GM12874 (cell line): ENCODE results near the gene RBL1.

ENCODE experiments used
- TF ChIP-seq, protein P1 (sequence below): IDR thresholded peaks from 2 replicates; pipeline ENCODE4 v1.5.1; 2011; ENCODE audit warnings: low read depth, mild to moderate bottlenecking, control low read depth, low read length, moderate library complexity; ENCODE audit not compliant: insufficient read depth

Gene RBL1, protein sequence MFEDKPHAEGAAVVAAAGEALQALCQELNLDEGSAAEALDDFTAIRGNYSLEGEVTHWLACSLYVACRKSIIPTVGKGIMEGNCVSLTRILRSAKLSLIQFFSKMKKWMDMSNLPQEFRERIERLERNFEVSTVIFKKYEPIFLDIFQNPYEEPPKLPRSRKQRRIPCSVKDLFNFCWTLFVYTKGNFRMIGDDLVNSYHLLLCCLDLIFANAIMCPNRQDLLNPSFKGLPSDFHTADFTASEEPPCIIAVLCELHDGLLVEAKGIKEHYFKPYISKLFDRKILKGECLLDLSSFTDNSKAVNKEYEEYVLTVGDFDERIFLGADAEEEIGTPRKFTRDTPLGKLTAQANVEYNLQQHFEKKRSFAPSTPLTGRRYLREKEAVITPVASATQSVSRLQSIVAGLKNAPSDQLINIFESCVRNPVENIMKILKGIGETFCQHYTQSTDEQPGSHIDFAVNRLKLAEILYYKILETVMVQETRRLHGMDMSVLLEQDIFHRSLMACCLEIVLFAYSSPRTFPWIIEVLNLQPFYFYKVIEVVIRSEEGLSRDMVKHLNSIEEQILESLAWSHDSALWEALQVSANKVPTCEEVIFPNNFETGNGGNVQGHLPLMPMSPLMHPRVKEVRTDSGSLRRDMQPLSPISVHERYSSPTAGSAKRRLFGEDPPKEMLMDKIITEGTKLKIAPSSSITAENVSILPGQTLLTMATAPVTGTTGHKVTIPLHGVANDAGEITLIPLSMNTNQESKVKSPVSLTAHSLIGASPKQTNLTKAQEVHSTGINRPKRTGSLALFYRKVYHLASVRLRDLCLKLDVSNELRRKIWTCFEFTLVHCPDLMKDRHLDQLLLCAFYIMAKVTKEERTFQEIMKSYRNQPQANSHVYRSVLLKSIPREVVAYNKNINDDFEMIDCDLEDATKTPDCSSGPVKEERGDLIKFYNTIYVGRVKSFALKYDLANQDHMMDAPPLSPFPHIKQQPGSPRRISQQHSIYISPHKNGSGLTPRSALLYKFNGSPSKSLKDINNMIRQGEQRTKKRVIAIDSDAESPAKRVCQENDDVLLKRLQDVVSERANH

DNA sequence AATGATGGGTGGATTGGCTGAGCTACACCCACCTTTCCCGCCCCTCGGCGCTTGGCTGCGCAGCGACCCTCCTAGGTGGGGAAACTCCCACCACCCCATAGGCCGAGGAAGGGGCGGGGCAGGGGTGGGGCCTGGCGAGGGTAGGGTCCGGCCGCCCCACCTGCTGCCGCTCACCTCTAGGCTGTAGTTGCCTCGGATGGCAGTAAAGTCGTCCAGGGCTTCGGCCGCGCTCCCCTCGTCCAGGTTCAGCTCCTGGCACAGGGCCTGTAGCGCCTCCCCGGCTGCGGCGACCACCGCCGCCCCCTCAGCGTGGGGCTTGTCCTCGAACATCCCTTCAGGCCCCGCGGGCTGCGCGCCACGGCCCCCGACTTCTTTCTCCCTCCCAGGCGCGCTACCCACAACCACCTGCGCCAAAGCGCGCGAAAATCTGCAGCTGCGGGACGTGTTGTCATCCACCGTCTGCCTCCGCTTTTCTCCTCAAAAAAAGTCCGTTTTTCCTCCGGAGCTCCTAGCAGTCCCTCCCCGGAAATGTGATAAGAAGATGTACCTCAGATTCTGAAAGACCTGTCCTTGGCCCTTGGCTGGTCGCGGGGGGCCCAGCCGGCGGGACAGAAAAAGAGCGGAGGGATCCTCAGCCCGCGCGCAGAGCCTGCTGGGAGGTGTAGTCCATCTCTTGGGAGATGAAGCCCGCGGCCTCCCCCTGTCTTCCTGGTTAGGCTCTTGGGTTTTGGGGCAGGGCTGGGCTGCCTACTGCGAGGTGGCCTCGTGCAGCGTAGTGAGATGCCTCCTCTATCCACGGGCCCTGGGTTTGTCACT is at the start of gene RBL1:
TSS of gene RBL1 (minus strand) at position 399 of the 816 bp plus-strand sequence. CDS start at position 330, 69 bp downstream.
- TF ChIP-seq, protein P1, sequence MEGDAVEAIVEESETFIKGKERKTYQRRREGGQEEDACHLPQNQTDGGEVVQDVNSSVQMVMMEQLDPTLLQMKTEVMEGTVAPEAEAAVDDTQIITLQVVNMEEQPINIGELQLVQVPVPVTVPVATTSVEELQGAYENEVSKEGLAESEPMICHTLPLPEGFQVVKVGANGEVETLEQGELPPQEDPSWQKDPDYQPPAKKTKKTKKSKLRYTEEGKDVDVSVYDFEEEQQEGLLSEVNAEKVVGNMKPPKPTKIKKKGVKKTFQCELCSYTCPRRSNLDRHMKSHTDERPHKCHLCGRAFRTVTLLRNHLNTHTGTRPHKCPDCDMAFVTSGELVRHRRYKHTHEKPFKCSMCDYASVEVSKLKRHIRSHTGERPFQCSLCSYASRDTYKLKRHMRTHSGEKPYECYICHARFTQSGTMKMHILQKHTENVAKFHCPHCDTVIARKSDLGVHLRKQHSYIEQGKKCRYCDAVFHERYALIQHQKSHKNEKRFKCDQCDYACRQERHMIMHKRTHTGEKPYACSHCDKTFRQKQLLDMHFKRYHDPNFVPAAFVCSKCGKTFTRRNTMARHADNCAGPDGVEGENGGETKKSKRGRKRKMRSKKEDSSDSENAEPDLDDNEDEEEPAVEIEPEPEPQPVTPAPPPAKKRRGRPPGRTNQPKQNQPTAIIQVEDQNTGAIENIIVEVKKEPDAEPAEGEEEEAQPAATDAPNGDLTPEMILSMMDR: 0 out of 2 replicates have a peak, but pooled peaks have one; percentile 2

DNA sequence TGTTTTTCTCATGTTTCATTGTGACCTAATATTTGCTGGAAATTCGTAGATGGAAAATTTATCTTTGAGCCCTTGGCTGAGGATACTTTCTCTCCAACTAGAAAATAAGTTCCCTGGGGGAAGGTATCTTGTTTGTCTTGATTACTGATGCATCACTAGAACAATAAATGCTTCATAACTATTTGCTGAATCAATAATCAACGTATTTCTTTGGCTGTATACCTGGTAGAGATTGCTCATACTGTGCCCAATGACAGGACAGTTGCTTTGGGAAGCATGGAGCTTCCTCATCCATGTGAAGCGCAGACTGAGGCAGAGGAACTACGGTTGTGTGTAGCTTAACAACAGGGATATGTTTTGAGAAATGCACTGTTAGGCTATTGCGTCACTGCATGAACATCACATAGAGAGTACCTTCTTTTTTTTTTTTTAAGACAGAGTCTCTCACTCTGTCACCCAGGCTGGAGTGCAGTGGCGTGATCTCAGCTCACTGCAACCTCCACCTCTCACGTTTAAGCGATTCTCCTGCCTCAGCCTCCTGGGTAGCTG is 49.1 kb upstream of the RBL1 start:
- TF ChIP-seq, protein P1: no peak

DNA sequence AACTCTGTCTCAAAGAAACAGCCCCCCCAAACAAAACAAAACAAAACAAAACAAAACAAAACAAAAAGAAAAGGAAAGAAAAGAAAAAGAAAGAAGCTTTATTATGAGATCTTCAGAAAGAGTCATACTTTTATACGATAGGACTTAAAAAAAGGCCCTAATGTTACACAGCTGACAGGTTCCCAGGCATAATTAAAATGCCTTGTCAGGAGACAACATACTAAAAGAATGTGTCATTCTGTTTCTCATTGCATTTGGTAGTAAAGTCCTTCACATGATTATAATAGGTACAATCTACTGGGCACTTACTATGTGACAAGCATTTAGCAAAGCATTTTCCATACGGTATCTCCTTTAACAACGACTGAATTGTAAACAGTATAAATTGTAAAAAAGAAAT is 46.9 kb upstream of the RBL1 start:
- TF ChIP-seq, protein P1: no peak

DNA sequence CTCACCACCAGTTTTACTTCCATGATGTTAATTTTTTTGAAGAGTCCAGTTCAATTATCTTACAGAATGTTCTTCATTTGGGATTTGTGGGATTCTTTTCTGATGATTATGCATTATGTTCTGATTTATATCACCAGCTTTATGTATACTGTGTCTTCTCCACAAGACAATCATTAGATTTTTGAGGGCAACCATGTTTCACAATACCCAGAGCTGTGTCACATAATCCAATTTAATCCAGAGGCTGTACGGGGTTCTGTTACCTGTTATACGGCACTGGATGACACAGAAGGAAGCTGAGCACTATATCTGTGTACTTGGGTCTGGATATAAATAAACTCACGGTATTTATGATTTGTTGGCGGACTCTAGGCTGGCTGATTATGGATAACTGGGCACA is 41.8 kb upstream of the RBL1 start:
- TF ChIP-seq, protein P1: no peak

DNA sequence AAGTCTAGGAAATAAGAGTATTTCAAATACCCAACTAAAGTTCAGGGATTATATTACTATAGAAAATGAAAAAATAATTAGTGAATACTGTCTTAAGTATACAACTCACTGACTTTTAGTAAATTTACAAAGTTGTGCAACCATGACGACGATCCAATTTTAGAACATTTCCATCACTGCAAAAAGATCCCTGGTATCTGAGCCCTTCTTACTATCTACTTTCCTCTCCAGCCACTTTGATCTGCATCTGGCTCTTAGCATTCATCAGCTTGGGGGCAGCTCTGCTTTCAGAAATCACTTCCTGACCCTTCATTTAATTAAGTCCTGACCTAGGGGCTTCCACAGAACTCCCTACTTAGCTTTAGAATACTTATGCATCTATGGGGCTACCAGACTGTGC is 38.2 kb upstream of the RBL1 start:
- TF ChIP-seq, protein P1: no peak

DNA sequence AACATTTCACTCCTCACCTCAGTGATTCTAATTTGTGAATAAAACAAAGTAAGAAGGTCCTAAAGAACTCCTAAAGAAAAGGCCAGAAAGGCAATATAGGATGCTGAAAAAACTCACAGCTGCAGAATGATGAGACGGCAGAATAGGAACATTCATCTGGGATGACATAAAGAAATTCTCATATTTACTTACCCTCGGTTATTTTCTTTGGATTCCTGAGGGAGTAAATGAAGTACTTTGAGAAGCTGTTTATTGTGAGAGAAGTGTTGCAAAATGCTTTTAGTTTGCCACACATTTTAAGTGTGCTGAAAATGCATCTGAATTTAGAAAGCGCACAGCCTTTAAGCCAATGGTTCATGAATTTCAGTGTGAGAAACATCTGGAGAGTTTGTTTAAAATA is 35.7 kb upstream of the RBL1 start:
- TF ChIP-seq, protein P1: no peak
